H1 (cell line): Measurements from ENCODE around the gene UBIAD1. TPM values are rescaled to one million over a fixed set of nuclear protein-coding genes. Genes with fewer than 3 reads are reported as not detected.

Experiments
- BRCA1 ChIP-seq: IDR thresholded peaks from 2 replicates; pipeline ENCODE4 v1.6.1; 2012; ENCODE audit warnings: low read depth, low read length, improper control_type of control experiment
- CBX5 ChIP-seq: fragments of 300-800, 300-1000 bp; sonication (generic); IDR thresholded peaks from 2 replicates; pipeline ENCODE4 v1.7.1; 2016; ENCODE audit warnings: antibody characterized with exemption, low read length, low read depth
- CEBPB ChIP-seq: IDR thresholded peaks from 2 replicates; pipeline ENCODE4 v1.6.1; 2012; ENCODE audit warnings: low read depth, low read length
- CHD1 ChIP-seq: IDR thresholded peaks from 2 replicates; pipeline ENCODE4 v1.6.1; 2012; ENCODE audit warnings: low read depth, low read length, improper control_type of control experiment
- FOSL1 ChIP-seq: IDR thresholded peaks from 2 replicates; pipeline ENCODE4 v1.6.1; 2011; ENCODE audit warnings: mild to moderate bottlenecking, low read depth, low read length, moderate library complexity; ENCODE audit not compliant: insufficient read depth
- HDAC6 ChIP-seq: IDR thresholded peaks from one replicate; pipeline ENCODE4 v1.7.1; 2012; ENCODE audit warnings: low read depth, mild to moderate bottlenecking, inconsistent platforms, low read length, moderate library complexity
- MAX ChIP-seq: IDR thresholded peaks from 2 replicates; pipeline ENCODE4 v1.6.1; 2012; ENCODE audit warnings: inconsistent platforms
- NANOG ChIP-seq: IDR thresholded peaks from 2 replicates; pipeline ENCODE4 v1.6.1; 2011; ENCODE audit warnings: low read length, low read depth, mild to moderate bottlenecking, inconsistent platforms; ENCODE audit not compliant: insufficient read depth, poor library complexity, severe bottlenecking
- PHF8 ChIP-seq: fragments of 200-600 bp; sonication (generic); conservative IDR thresholded peaks from 2 replicates; pipeline ENCODE4 v1.7.1; 2012; ENCODE audit warnings: low read depth, mild to moderate bottlenecking, inconsistent platforms, low read length, moderate library complexity
- POLR2A ChIP-seq, 2 experiments: IDR thresholded peaks; 1 replicate in 1 of 2; 2 replicates in 1 of 2; pipeline ENCODE4 v1.6.1; 2011; ENCODE audit warnings: low read depth in 2 of 2, low read length in 2 of 2, mild to moderate bottlenecking in 2 of 2; ENCODE audit errors: control extremely low read depth in 1 of 2
- SP1 ChIP-seq: IDR thresholded peaks from 2 replicates; pipeline ENCODE4 v1.6.1; 2011; ENCODE audit warnings: low read depth, low read length
- TAF1 ChIP-seq: IDR thresholded peaks from 2 replicates; pipeline ENCODE4 v1.6.1; 2011; ENCODE audit warnings: mild to moderate bottlenecking, low read depth, low read length
- TAF7 ChIP-seq: optimal IDR thresholded peaks from 2 replicates; pipeline ENCODE3; 2011; ENCODE audit warnings: low read depth, mild to moderate bottlenecking, inconsistent platforms, low read length, moderate library complexity, borderline replicate concordance
- TCF12 ChIP-seq: IDR thresholded peaks from 2 replicates; pipeline ENCODE4 v1.6.1; 2011; ENCODE audit warnings: low read depth, mild to moderate bottlenecking, low read length
- TEAD4 ChIP-seq: IDR thresholded peaks from 2 replicates; pipeline ENCODE4 v1.6.1; 2012; ENCODE audit warnings: low read depth, low read length, inconsistent platforms, mixed read lengths
- polyA plus RNA-seq, 7 experiments: library from polyadenylated mRNA; depleted of rRNA in 3 of 7; stranded (reverse) in 5 of 7; unstranded in 2 of 7; fragments of >200 nt in 5 of 7; fragments of 200-250 nt in 2 of 7; gene quantifications; 1 replicate in 5 of 7; 2 replicates in 1 of 7; 4 replicates in 1 of 7; pipeline versions ENCODE4 v1.2.1 to v1.2.3, GENCODE V29; 2011 to 2013; ENCODE audit warnings: missing spikeins in 2 of 7, mixed read lengths in 2 of 7
- total RNA-seq: library from RNA; stranded (reverse); fragmentation: NEBNext Ultra II Directional; extraction: Animal tissue kit (Norgen Biotek cat#: 25700); gene quantifications from 2 replicates; pipeline ENCODE4 v1.2.1, GENCODE V29; 2021
- TF ChIP-seq, protein P1 (sequence below), 3 experiments: IDR thresholded peaks; 1 replicate in 2 of 3; 2 replicates in 1 of 3; pipeline versions ENCODE4 v1.5.1 to v1.6.1; 2011; ENCODE audit warnings: low read length in 3 of 3, mild to moderate bottlenecking in 3 of 3, inconsistent platforms in 2 of 3, low read depth in 1 of 3, moderate library complexity in 1 of 3; ENCODE audit not compliant: insufficient read depth in 1 of 3; ENCODE audit errors: control extremely low read depth in 1 of 3
- TF ChIP-seq, protein P2 (sequence below): IDR thresholded peaks from 2 replicates; pipeline ENCODE4 v1.6.1; 2011; ENCODE audit warnings: low read length, improper control_type of control experiment
- TF ChIP-seq, protein P3 (sequence below): IDR thresholded peaks from 2 replicates; pipeline ENCODE4 v1.6.1; 2012; ENCODE audit warnings: inconsistent platforms

The UBIAD1 gene
- total and polyA plus RNA-seq, 2 of the 8 experiments (the other 6 are each of a cell fraction or from before 2014, with no cell fraction given): 23.4 to 26.6 TPM

GRCh38 chr1:11272832-11273594 lies at the start of gene UBIAD1 (continued):
- TF ChIP-seq FOSL1 (no peak), CEBPB (no peak), SP1 (0 out of 2 replicates have a peak, but pooled peaks have one; percentile 24), TAF1 (peak; percentile 96), TCF12 (no peak), PHF8 (peak; percentile 96), BRCA1 (no peak), TAF7 (peak; percentile 92), NANOG (no peak), HDAC6 (no peak), TEAD4 (no peak), CHD1 (no peak), CBX5 (no peak), MAX (peak; percentile 76), POLR2A (IDR thresholded peaks at IDR 0.05; ENCODE audit: control extremely low read depth in 1 of 2, low read depth in 2 of 2, low read length in 2 of 2) (peak; percentile 46 to 87)
- TF ChIP-seq, protein P1, sequence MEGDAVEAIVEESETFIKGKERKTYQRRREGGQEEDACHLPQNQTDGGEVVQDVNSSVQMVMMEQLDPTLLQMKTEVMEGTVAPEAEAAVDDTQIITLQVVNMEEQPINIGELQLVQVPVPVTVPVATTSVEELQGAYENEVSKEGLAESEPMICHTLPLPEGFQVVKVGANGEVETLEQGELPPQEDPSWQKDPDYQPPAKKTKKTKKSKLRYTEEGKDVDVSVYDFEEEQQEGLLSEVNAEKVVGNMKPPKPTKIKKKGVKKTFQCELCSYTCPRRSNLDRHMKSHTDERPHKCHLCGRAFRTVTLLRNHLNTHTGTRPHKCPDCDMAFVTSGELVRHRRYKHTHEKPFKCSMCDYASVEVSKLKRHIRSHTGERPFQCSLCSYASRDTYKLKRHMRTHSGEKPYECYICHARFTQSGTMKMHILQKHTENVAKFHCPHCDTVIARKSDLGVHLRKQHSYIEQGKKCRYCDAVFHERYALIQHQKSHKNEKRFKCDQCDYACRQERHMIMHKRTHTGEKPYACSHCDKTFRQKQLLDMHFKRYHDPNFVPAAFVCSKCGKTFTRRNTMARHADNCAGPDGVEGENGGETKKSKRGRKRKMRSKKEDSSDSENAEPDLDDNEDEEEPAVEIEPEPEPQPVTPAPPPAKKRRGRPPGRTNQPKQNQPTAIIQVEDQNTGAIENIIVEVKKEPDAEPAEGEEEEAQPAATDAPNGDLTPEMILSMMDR (IDR thresholded peaks at IDR 0.05; ENCODE audit: control extremely low read depth in 1 of 3, insufficient read depth in 1 of 3, low read depth in 1 of 3, low read length in 3 of 3): peak; percentile 13 to 24 (median 14); a peak in 3 of 4 replicates
- TF ChIP-seq, protein P2, sequence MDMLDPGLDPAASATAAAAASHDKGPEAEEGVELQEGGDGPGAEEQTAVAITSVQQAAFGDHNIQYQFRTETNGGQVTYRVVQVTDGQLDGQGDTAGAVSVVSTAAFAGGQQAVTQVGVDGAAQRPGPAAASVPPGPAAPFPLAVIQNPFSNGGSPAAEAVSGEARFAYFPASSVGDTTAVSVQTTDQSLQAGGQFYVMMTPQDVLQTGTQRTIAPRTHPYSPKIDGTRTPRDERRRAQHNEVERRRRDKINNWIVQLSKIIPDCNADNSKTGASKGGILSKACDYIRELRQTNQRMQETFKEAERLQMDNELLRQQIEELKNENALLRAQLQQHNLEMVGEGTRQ: no peak
- TF ChIP-seq, protein P3, sequence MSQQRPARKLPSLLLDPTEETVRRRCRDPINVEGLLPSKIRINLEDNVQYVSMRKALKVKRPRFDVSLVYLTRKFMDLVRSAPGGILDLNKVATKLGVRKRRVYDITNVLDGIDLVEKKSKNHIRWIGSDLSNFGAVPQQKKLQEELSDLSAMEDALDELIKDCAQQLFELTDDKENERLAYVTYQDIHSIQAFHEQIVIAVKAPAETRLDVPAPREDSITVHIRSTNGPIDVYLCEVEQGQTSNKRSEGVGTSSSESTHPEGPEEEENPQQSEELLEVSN: peak; percentile 36; the same call in 1 of the 2 replicates
